H9 (cell line): ENCODE data around the gene PTPRJ. TPM values are rescaled to one million over a fixed set of nuclear protein-coding genes. Genes with fewer than 3 reads are reported as not detected.

Source experiments
- DNase-seq: peaks from one replicate; pipeline ENCODE4 v3.0.0-alpha.2; 2017
- H2AFZ ChIP-seq: one replicate; pipeline ENCODE4 v1.6.1; 2013; ENCODE audit warnings: mild to moderate bottlenecking, low read length, control low read depth, moderate library complexity
- H2AK5ac ChIP-seq: 2 replicates; pipeline ENCODE4 v1.6.1; 2013; ENCODE audit warnings: low read length, control low read depth, mixed read lengths; ENCODE audit not compliant: insufficient read length
- H2BK120ac ChIP-seq: one replicate; pipeline ENCODE4 v1.6.1; 2013; ENCODE audit warnings: low read depth, mild to moderate bottlenecking, low read length, control low read depth, inconsistent platforms; ENCODE audit not compliant: poor library complexity, severe bottlenecking
- H2BK12ac ChIP-seq: 2 replicates; pipeline ENCODE4 v1.6.1; 2013; ENCODE audit warnings: low read length, control low read depth, mixed read lengths, low read depth; ENCODE audit not compliant: insufficient read length
- H2BK15ac ChIP-seq: 2 replicates; pipeline ENCODE4 v1.6.1; 2013; ENCODE audit warnings: low read depth, low read length, control low read depth
- H2BK20ac ChIP-seq: one replicate; pipeline ENCODE4 v1.6.1; 2013; ENCODE audit warnings: low read depth, mild to moderate bottlenecking, low read length, control low read depth, inconsistent platforms; ENCODE audit not compliant: poor library complexity, severe bottlenecking
- H2BK5ac ChIP-seq: 2 replicates; pipeline ENCODE4 v1.6.1; 2013; ENCODE audit warnings: low read length, control low read depth, mixed read lengths; ENCODE audit not compliant: insufficient read length
- H3K14ac ChIP-seq: 2 replicates; pipeline ENCODE4 v1.6.1; 2013; ENCODE audit warnings: low read length, control low read depth; ENCODE audit not compliant: insufficient read depth
- H3K18ac ChIP-seq: 2 replicates; pipeline ENCODE4 v1.6.1; 2013; ENCODE audit warnings: low read depth, mild to moderate bottlenecking, mixed read lengths, low read length, control low read depth; ENCODE audit not compliant: insufficient read length
- H3K23ac ChIP-seq: 2 replicates; pipeline ENCODE4 v1.6.1; 2013; ENCODE audit warnings: low read length, control low read depth, mixed read lengths, low read depth; ENCODE audit not compliant: insufficient read length
- H3K23me2 ChIP-seq: 2 replicates; pipeline ENCODE4 v1.6.1; 2013; ENCODE audit warnings: low read depth, mild to moderate bottlenecking, mixed read lengths, low read length, control low read depth; ENCODE audit not compliant: insufficient read length, poor library complexity, severe bottlenecking
- H3K27ac ChIP-seq: 2 replicates; pipeline ENCODE4 v1.5.1; 2013; ENCODE audit warnings: low read length, control low read depth, mixed read lengths, low read depth; ENCODE audit not compliant: insufficient read length
- H3K27me3 ChIP-seq: 2 replicates; pipeline ENCODE4 v1.6.1; 2013; ENCODE audit warnings: low read length, control low read depth, inconsistent platforms; ENCODE audit not compliant: insufficient read depth
- H3K4ac ChIP-seq: 2 replicates; pipeline ENCODE4 v1.6.1; 2013; ENCODE audit warnings: low read depth, mild to moderate bottlenecking, control low read depth, inconsistent platforms, low read length, moderate library complexity
- H3K4me1 ChIP-seq: 2 replicates; pipeline ENCODE4 v1.6.1; 2013; ENCODE audit warnings: low read length, control low read depth, inconsistent platforms; ENCODE audit not compliant: insufficient read depth
- H3K4me2 ChIP-seq: 2 replicates; pipeline ENCODE4 v1.6.1; 2013; ENCODE audit warnings: low read length, control low read depth, mixed read lengths; ENCODE audit not compliant: insufficient read length, insufficient read depth
- H3K56ac ChIP-seq: 2 replicates; pipeline ENCODE4 v1.6.1; 2013; ENCODE audit warnings: low read depth, mild to moderate bottlenecking, mixed read lengths, low read length, control low read depth; ENCODE audit not compliant: insufficient read length
- H3K79me1 ChIP-seq: 2 replicates; pipeline ENCODE4 v1.6.1; 2013; ENCODE audit warnings: low read depth, mild to moderate bottlenecking, moderate library complexity, low read length, control low read depth, inconsistent platforms; ENCODE audit not compliant: insufficient read depth, poor library complexity, severe bottlenecking
- H3K79me2 ChIP-seq: 2 replicates; pipeline ENCODE4 v1.6.1; 2013; ENCODE audit warnings: low read length, control low read depth, inconsistent platforms; ENCODE audit not compliant: insufficient read depth
- H3K9ac ChIP-seq: 2 replicates; pipeline ENCODE4 v1.6.1; 2013; ENCODE audit warnings: low read length, control low read depth, mixed read lengths; ENCODE audit not compliant: insufficient read length; ENCODE audit errors: extremely low read depth
- H3K9me3 ChIP-seq: one replicate; pipeline ENCODE4 v1.6.1; 2013; ENCODE audit warnings: low read depth, low read length, inconsistent platforms; ENCODE audit not compliant: control insufficient read depth
- H3T11ph ChIP-seq: one replicate; pipeline ENCODE4 v1.6.1; 2013; ENCODE audit warnings: mild to moderate bottlenecking, low read length, control low read depth, inconsistent platforms
- H4K20me1 ChIP-seq: one replicate; pipeline ENCODE4 v1.6.1; 2013; ENCODE audit not compliant: control insufficient read depth, insufficient read length, insufficient read depth
- H4K5ac ChIP-seq: 2 replicates; pipeline ENCODE4 v1.6.1; 2013; ENCODE audit warnings: low read depth, mild to moderate bottlenecking, mixed read lengths, low read length, control low read depth; ENCODE audit not compliant: insufficient read length
- H4K8ac ChIP-seq: replicated peaks from 2 replicates; pipeline ENCODE4 v1.6.1; 2013; ENCODE audit warnings: low read length, control low read depth, mixed read lengths, low read depth; ENCODE audit not compliant: insufficient read length
- H4K91ac ChIP-seq: 2 replicates; pipeline ENCODE4 v1.6.1; 2013; ENCODE audit warnings: low read depth, mild to moderate bottlenecking, moderate library complexity, mixed read lengths, low read length, control low read depth; ENCODE audit not compliant: insufficient read length
- H3K27ac Mint-ChIP-seq, 3 experiments: 2 replicates in 2 of 3; 3 replicates in 1 of 3; pipeline ENCODE4 v1.8.0; 2020 to 2021; ENCODE audit warnings: mixed read lengths in 3 of 3, mild to moderate bottlenecking in 1 of 3, moderate library complexity in 1 of 3
- H3K27me3 Mint-ChIP-seq: 2 replicates; pipeline ENCODE4 v1.8.0; 2021; ENCODE audit warnings: low read depth, mild to moderate bottlenecking, moderate library complexity, mixed read lengths
- H3K36me3 Mint-ChIP-seq, 3 experiments: 2 replicates in 2 of 3; 3 replicates in 1 of 3; pipeline ENCODE4 v1.8.0; 2020 to 2021; ENCODE audit warnings: low read depth in 3 of 3, mixed read lengths in 3 of 3; ENCODE audit not compliant: insufficient read depth in 1 of 3
- H3K4me1 Mint-ChIP-seq, 2 experiments: 2 replicates each; pipeline ENCODE4 v1.8.0; 2020; ENCODE audit warnings: mixed read lengths in 2 of 2
- H3K4me3 Mint-ChIP-seq, 2 experiments: 2 replicates in 1 of 2; 3 replicates in 1 of 2; pipeline ENCODE4 v1.8.0; 2020 to 2021; ENCODE audit warnings: mild to moderate bottlenecking in 2 of 2, mixed read lengths in 2 of 2, moderate library complexity in 1 of 2
- H3K9me3 Mint-ChIP-seq, 2 experiments: 2 replicates in 1 of 2; 3 replicates in 1 of 2; pipeline ENCODE4 v1.8.0; 2020; ENCODE audit warnings: mild to moderate bottlenecking in 2 of 2, mixed read lengths in 2 of 2, moderate library complexity in 1 of 2
- CTCF ChIP-seq: fragments of 200-600 bp; sonication (generic); conservative IDR thresholded peaks from 3 replicates; pipeline ENCODE4 v1.8.0; 2021; ENCODE audit warnings: antibody characterized with exemption, mild to moderate bottlenecking
- WGBS: extraction: QIAGEN DNeasy Blood & Tissue Kit; methylation state at CpG from one replicate; pipeline ENCODE4 v1.1.7; 2013; ENCODE audit warnings: missing lambda C conversion rate, low lambda C conversion rate, mixed read lengths; ENCODE audit not compliant: insufficient read length; ENCODE audit errors: extremely low coverage; 5-methylcytosine and 5-hydroxymethylcytosine counted together
- total RNA-seq: library from RNA; stranded (reverse); gene quantifications from 2 replicates; pipeline ENCODE4 v1.2.1, GENCODE V29; 2021

Gene PTPRJ
- total RNA-seq, 1 experiment from 2014 or later, result 10.6 TPM

- no peak overlapping the region for H3K14ac ChIP-seq
- no peak overlapping the region for H4K91ac ChIP-seq
- H3K4me1 ChIP-seq, result no peaks in the 10 kb centered on the region
- no peaks in the 10 kb centered on the region for H4K20me1 ChIP-seq
- Mint-ChIP-seq H3K4me3 (no peak overlapping the region), H3K36me3 (peaks cover 0 to 20% (median 12%) of the 10 kb centered on the region in 3 experiments; a peak in 3 of 7 replicates), H3K27me3 (no peaks in the 10 kb centered on the region; the same call in none of the 2 replicates), H3K9me3 (peaks cover 84 to 91% of the 10 kb centered on the region in 2 experiments), H3K4me1 (no peaks in the 10 kb centered on the region), H3K27ac (no peak overlapping the region)
- no peak overlapping the region for H2BK12ac ChIP-seq
- no peak for TF ChIP-seq CTCF
- no peak overlapping the region for H4K5ac ChIP-seq
- no peak overlapping the region for H3K4me2 ChIP-seq
- H3K27ac ChIP-seq, result no peak overlapping the region
- H3K79me2 ChIP-seq, result no peaks in the 10 kb centered on the region
- no CpG with 5 or more reads among the region's 6 CpGs for WGBS
- H3K9ac ChIP-seq, result no peak overlapping the region
- H2BK15ac ChIP-seq, result no peak overlapping the region
- H2BK120ac ChIP-seq, result no peak overlapping the region
- no peak overlapping the region for H2BK5ac ChIP-seq
- H3K23ac ChIP-seq, result no peak overlapping the region
- no peaks in the 10 kb centered on the region for H3K23me2 ChIP-seq
- no peak for DNase-seq
- no peak overlapping the region for H3K56ac ChIP-seq
- H3K79me1 ChIP-seq, result no peaks in the 10 kb centered on the region
- no peak overlapping the region for H2AFZ ChIP-seq
- H3K4ac ChIP-seq, result no peak overlapping the region
- no peak overlapping the region for H4K8ac ChIP-seq
- H3K18ac ChIP-seq, result no peak overlapping the region
- H2BK20ac ChIP-seq, result no peak overlapping the region
- H2AK5ac ChIP-seq, result no peak overlapping the region
- H3K9me3 ChIP-seq, result peaks cover 74% of the 10 kb centered on the region
- no peaks in the 10 kb centered on the region for H3K27me3 ChIP-seq
- no peak overlapping the region for H3T11ph ChIP-seq
Observed at GRCh38 chr11:48180627-48181026, 200.3 kb downstream of the PTPRJ start.
